Measurements from ENCODE around the gene TMEM170A.

TMEM170A gene

GRCh38 chr16:75398333-75398732 lies 66.2 kb downstream of the TMEM170A start:
- DNase-seq: no peak

DNA sequence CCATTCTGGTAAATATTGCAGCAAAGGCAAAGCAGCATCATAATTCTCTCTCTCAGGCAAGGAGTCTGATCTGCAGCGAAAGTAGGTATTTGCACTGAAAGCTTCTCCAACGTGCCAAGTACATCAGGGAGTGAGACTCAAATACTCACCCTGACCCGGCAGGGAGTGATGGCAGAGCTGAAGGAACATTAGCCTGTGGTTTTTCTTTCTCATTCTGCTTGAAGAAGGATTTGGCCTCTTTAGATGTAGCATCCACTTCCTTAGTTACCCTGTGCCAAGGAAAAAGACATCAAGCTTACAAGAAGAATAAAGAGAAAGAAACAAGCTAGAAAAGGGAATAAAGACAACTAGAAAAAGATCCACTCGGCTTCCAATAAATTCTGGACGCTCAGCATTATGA lies 69.5 kb downstream of the TMEM170A start:
- no peak for DNase-seq

Data from EL (cell line).